ENCODE data around the gene SPATA21.

DNA sequence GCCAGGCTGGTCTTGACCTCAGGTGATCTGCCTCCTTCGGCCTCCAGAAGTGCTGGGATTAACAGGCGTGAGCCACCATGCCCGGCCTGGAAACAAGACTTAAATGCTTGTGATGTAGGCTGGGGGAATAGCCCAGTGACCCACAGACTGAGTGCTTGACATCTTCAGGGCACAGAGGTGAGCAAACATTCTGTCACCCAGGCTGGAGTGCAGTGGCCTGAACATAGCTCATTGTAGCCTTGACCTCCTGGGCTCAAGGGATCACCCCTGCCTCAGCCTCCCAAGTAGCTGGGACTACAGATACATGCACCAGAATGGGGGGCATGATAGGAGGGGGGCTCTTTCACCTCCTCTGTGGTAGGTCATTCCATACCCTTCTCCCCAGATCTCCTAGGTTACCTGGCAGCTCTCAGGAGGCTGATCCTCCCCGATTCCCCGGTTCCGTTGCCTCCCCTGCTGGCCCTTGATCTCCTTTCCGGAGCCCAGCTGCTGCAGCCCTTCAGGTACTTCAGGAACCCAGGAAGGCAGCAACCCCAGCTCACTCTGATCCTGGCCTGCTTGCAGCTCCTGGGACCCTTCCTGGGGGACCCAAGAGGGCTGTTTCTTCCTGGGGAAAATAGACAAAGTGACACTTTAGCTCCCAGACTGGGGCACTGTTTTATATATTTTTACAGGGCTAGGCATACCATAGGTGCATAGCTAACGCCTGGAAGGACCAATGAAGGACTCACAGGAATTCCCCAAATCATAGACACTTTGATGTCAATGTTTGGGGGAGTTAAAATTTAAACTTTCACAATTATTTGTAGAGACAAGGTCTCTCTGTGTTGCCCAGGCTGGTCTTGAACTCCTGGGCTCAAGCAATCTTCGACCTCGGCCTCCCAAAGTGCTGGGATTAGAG, 11.8 kb downstream of the SPATA21 start:
- TF ChIP-seq, protein P1, sequence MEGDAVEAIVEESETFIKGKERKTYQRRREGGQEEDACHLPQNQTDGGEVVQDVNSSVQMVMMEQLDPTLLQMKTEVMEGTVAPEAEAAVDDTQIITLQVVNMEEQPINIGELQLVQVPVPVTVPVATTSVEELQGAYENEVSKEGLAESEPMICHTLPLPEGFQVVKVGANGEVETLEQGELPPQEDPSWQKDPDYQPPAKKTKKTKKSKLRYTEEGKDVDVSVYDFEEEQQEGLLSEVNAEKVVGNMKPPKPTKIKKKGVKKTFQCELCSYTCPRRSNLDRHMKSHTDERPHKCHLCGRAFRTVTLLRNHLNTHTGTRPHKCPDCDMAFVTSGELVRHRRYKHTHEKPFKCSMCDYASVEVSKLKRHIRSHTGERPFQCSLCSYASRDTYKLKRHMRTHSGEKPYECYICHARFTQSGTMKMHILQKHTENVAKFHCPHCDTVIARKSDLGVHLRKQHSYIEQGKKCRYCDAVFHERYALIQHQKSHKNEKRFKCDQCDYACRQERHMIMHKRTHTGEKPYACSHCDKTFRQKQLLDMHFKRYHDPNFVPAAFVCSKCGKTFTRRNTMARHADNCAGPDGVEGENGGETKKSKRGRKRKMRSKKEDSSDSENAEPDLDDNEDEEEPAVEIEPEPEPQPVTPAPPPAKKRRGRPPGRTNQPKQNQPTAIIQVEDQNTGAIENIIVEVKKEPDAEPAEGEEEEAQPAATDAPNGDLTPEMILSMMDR (optimal IDR thresholded peaks at IDR 0.05 in 1 of 3, IDR thresholded peaks at IDR 0.05 in 1 of 3, conservative IDR thresholded peaks at IDR 0.05 in 1 of 3; ENCODE audit: extremely low read depth in 1 of 3, insufficient read depth in 2 of 3, low read length in 3 of 3), result no peak
- no peak for TF ChIP-seq EZH2 (IDR thresholded peaks at IDR 0.05; ENCODE audit: low read length)
